Astrocyte of the spinal cord (primary cell): ENCODE results near the gene LPCAT4.
"Not testable (repeated sequence)": the region's sequence is repeated elsewhere in the genome, so short reads cannot be mapped to it uniquely, and the experiment has no call there.

Source experiments
- DNase-seq: peaks from one replicate; pipeline ENCODE4 v3.0.0; 2011; ENCODE audit warnings: low read depth, low spot score
- H3K4me3 ChIP-seq: 2 replicates; pipeline ENCODE4 v1.5.1; 2011; ENCODE audit warnings: low read depth, mild to moderate bottlenecking, low read length, moderate library complexity
- in situ Hi-C: cut with HindIII; loops from 2 replicates; pipeline ENCODE4 v1.10.0; 2017; ENCODE audit warnings: low sequenced_read_pairs
- TF ChIP-seq, protein P1 (sequence below): IDR thresholded peaks from 2 replicates; pipeline ENCODE4 v1.5.1; 2012; ENCODE audit warnings: low read depth, mild to moderate bottlenecking, low read length, inconsistent platforms

Gene LPCAT4

DNA sequence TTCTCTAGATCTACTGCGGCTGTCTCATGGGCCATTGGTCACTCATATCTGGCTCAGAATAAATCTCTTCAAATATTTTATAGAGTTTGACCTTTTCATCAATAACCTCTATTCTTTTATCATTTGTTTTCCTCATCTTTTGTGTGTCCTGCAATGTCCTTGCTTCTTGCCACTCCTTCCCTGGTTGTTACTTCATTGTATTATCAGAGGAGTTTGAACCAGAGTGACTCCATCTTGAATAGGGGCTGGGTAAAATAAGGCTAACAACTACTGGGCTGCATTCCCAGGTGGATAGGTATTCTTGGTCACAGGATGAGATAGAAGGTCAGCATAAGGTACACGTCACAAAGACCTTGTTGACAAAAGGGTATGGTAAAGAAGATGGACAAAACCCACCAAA lies 9.9 kb upstream of the LPCAT4 start:
- no peak overlapping the region for H3K4me3 ChIP-seq
- in situ Hi-C loops: no loop called here
- DNase-seq: no peak
- TF ChIP-seq, protein P1, sequence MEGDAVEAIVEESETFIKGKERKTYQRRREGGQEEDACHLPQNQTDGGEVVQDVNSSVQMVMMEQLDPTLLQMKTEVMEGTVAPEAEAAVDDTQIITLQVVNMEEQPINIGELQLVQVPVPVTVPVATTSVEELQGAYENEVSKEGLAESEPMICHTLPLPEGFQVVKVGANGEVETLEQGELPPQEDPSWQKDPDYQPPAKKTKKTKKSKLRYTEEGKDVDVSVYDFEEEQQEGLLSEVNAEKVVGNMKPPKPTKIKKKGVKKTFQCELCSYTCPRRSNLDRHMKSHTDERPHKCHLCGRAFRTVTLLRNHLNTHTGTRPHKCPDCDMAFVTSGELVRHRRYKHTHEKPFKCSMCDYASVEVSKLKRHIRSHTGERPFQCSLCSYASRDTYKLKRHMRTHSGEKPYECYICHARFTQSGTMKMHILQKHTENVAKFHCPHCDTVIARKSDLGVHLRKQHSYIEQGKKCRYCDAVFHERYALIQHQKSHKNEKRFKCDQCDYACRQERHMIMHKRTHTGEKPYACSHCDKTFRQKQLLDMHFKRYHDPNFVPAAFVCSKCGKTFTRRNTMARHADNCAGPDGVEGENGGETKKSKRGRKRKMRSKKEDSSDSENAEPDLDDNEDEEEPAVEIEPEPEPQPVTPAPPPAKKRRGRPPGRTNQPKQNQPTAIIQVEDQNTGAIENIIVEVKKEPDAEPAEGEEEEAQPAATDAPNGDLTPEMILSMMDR: no peak

DNA sequence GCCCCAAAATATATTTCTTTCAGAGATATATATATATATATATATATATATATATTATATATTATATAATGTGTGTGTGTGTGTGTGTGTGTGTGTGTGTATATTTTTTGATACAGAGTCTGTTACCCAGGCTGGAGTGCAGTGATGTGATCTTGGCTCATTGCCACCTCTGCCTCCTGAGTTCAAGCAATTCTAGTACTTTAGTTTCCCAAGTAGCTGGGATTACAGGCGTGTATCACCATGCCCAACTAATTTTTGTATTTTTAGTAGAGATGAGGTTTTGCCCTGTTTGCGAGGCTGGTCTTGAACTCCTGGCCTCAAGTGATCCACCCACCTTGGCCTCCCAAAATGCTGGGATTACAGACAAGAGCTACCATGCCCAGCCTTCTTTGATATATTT lies 8.5 kb upstream of the LPCAT4 start:
- in situ Hi-C loops, DNase-seq, H3K4me3 ChIP-seq: not testable (repeated sequence)

DNA sequence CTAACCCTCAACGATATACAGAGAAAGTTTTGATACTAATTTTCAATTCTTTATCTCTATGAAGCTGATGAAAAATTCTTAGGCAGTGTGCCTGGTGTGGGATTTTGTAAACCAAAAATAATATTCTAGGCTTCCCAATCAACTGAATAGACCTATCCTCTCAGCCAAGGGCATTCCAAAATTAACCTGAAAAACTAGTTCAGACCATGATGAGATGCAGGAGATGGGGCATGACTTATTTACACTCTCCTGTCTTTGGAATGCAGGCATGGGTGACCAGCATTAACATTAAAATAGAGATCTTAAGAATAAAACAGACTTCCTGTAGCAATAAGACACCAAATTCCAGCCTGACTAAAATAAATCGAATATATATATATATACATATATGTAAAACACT lies 7.8 kb upstream of the LPCAT4 start:
- in situ Hi-C loops: no loop called here

DNA sequence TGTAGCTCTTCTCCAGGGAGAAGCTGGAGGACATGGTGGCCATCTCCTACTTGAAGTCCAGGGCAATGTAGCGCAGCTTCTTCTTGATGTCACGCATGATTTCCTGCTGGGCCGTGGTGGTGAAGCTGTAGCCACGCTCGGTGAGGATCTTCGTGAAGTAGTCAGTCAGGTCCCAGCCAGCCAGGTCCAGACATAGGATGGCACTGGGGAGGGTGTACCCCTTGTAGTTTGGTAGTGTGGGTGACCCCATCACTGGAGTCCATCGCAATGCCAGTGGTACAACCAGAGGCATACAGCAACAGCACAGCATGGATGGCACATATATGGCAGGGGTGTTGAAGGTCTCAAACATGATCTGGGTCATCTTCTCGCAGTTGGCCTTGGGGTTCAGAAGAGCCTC lies 7.0 kb upstream of the LPCAT4 start:
- in situ Hi-C loops: no loop called here
- DNase-seq: no peak
- no peak overlapping the region for H3K4me3 ChIP-seq
- TF ChIP-seq, protein P1: no peak

More for the DNA sequence above, 7.8 kb upstream of the LPCAT4 start:
- DNase-seq: no peak
- TF ChIP-seq, protein P1: no peak
- H3K4me3 ChIP-seq: no peak overlapping the region

DNA sequence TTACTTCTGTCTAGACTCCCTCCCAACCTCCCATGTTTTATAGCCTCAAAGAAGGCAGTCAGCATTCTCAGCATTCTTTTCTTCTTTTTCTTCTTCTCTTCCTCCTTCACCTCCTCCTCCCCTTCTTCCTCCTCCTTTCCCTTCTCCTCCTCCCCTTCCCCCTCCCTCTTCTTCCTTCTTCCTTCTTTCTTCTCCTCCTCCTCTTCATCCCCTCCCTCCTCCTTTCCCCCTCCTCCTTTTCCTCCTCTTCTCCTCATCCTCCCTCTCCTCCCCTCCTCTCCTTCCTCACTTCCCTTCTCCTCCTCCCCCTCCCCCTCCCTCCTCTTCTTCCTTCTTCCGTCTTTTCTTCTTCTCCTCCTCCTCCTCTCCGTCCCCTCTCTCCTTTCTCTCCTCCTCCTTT lies 3.6 kb upstream of the LPCAT4 start:
- in situ Hi-C loops: no loop called here
- H3K4me3 ChIP-seq: no peak overlapping the region
- DNase-seq: no peak
- TF ChIP-seq, protein P1: no peak

DNA sequence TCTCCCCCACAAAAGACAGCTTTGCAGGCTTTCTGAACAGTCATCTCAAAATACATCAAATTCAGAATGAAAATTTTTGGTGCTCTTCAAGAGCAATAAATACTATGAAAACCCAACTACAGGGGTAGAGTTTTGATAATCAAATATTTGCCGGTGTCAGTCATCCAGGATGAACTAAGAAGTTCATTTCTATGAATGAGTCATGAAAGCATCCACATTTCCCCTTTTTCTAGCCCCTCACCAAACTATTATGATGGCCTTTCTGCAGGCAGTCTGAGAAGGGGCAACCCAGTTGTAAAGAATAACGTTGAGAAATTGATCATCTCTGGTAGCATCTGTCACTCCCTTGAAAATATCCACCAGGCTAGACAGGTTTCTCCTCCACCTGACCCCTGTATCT lies 3.1 kb upstream of the LPCAT4 start:
- in situ Hi-C loops: no loop called here

DNA sequence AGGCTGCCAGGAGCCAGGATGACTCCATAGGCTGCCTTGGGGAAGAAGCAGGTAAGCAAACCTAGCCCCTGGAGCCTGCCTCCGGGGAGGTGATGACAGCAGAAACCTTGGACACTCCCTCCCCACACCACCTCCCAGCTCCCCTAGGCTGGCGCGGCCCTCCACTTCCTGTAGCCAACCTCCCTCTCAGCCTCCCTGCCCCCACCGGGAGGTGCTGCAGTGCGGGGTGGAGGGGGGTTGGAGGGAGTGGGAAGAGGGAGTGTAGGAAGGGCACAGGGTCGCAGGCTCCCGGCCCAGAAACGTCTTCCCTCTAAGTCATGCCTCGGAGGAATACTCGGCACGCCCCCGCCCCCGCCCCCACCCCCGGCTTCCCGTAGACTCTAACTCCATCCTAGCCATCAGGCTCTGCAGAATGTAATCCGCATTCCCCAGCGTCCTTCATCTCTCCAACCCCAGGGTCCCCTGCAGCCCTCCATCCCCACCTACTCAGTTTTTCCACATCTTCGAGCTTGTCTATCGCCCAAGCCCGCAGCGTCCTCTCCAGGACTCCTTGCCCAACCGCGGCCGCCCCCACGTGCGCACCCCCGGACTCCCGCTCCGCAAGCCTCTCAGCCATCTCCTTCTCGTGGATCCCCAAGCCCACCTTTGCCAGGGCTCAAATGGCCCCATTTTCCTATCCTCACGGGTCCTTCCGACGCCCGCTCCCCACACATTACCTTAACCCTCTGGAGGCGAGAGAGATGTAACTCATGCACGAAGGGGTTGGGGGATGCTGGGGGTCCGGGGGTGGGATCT lies 528 bp downstream of the LPCAT4 start:
- TF ChIP-seq, protein P1: no peak
- H3K4me3 ChIP-seq: peak overlapping the region; percentile 83
- in situ Hi-C loops: no loop called here
- peak; percentile 39 for DNase-seq

More for the DNA sequence above, 3.1 kb upstream of the LPCAT4 start:
- TF ChIP-seq, protein P1: no peak
- no peak overlapping the region for H3K4me3 ChIP-seq
- no peak for DNase-seq
